ENCODE data around the gene ERC1.
"Not testable (repeated sequence)": the region's sequence is repeated elsewhere in the genome, so short reads cannot be mapped to it uniquely, and the experiment has no call there.

ERC1 gene

GRCh38 chr12:1297639-1298175, 306.7 kb downstream of the ERC1 start:
- no peak for DNase-seq

- no peak for DNase-seq
Measured at GRCh38 chr12:1300460-1300859, 309.4 kb downstream of the ERC1 start.

DNA sequence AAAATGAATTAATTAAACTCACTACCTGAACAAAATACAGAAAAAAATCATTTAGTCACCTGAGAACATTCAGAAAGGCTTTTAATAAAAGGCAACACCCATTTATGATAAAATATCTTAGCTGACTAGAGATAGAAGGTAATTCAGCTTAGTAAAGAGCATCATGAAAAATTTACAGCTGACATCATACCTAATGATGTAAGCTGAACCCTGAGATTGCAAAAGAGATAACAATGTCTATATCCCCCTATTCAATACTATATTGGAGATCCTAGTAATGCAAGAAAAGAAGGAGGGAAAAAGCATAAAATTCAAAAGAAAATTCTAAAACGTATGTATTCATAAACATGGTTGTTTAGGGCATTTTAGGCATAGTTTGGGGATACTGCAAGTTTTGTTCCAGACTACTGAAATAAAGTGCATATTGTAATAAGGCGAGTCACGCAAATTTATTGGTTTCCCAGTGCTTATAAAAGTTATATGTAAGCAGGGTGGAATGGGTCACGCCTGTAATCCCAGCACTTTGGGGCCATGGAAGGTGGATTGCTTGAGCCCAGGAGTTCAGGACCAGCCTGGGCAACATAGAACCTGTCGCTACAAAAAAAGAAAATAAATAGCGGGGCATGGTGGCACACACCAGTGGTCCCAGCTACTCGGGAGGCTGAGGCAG, 311.3 kb downstream of the ERC1 start:
- DNase-seq = no peak

DNA sequence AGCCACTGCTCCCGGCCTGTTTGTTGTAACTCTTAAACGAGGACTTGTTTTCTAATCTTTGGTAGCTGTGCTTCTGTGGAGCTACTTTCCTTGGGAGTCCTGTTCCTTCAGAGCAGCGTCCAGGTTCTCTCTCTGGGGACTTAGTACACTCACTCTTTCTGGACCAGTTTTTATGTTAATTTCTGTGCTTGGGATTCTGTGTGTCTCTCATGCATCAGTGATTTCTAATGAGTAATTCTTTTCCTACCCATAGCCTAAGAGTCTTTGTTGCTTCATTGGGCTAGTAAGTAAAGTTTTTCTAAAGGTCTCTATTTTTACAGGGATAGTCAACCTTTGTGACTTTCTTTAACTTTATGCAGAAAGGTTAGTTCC, 314.0 kb downstream of the ERC1 start:
- DNase-seq = no peak

DNA sequence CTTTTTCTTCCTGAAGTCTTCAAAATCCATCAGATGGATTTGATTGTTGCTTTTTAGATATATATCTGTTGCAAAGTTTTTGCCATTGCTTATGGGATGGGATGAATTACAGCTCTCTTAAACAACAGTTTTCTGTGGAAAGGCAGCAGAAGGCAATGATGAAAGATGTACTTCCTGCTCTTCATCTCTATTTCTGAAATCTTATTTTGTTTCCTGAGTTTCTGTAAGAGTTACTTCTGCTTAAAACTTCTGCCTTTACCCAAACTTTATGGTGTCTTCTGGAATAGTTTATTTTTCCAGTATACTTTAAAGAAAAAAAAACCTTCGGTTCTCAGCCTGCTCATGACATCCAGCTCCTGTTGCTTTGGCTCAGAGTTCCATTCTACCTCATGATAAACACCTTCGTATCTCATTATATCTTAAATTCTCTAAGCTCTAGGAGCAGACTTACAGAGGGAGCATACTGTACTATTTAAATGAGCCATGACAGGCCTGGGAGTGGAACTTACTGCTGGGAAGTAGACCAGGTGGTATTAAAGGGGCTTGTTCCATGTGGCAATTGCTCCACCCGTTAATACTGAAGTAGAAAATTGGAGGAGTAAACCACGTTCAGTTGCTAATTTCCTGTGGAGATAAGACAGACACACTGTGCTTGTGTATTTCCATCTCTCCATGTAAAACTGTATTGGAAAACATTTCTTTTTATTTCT, 314.9 kb downstream of the ERC1 start:
- DNase-seq = no peak

- no peak for DNase-seq
Measured at GRCh38 chr12:1306817-1307216, 315.8 kb downstream of the ERC1 start.

GRCh38 chr12:1307796-1308195, 316.8 kb downstream of the ERC1 start:
- no peak for DNase-seq

DNA sequence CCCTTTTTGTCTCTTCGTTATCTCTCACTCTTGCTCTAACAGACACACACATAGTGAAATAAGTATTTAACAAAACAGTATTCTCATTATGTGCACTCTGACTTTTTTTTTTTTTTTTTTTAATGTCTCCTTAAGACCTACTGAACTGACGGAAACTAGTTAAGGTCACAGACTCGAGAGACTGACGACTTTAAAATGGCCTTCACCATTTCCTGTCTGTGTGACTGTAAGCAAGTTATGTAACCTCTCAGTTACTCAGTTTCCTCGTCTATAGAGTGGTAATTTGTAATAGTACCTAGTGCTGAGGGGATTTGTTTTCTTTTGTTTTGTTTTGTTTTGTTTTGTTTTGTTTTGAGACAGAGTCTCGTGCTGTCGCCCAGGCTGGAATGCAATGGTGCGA, 318.6 kb downstream of the ERC1 start:
- DNase-seq = no peak

GRCh38 chr12:1310653-1311052, 319.6 kb downstream of the ERC1 start:
- DNase-seq = no peak

- DNase-seq = no peak
Measured at GRCh38 chr12:1311145-1311544, 320.1 kb downstream of the ERC1 start.

GRCh38 chr12:1313906-1314305, 322.9 kb downstream of the ERC1 start:
- no peak for DNase-seq

DNA sequence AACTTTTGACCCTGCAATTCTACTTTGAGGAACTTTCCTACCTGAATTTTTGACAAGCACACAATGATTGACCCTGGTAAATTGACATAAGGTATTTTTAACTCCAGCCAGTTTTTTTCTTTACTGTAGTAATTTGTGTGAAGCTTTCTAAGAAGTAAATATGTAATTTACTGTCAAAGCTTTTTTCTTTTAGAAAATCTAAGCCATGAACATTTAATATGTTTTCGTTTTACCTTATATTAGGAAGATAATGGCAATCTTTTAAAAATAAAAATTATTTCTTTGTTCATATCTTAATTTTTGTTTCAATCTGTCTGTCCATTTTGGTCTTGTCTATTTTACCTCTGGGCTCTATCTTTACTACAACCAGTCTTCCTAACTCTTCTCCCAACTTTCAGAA, 323.5 kb downstream of the ERC1 start:
- no peak for DNase-seq

- DNase-seq = not testable (repeated sequence)
Measured at GRCh38 chr12:1316991-1317390, 326.0 kb downstream of the ERC1 start.

DNA sequence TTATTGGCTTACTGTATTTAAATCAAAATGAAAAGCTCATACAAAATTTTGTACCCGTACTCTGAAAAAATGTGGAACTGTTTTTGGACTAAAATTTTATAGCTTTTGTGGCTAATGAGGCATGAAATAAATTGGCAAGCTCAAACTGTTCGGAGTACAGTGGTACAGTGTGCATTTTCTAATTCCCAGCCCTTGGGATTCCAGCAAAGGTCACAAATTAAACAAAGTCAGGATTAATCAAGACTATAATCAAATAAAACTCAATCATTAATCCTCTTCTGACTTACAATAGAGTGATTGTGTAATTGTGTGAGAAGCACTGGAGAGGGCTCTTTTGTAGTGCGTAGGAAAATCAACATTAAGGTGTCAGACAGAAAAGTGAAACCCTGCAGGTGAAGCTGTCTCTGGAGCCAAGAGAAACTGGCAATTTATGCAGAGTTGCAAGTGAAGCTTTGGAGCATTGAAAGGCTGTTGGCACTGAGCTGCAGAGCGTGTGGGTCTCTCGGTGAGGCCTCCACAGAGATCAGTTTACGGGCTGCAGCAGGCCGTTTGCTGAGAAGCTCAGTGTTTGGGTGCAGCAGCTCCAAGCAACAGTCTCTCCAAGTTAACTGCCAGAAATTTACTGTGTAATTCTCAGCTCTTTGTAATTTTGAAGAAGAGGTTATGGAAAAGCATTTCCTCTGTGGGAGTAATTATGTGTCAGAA, 327.5 kb downstream of the ERC1 start:
- DNase-seq = no peak

GRCh38 chr12:1319212-1319611, 328.2 kb downstream of the ERC1 start:
- DNase-seq = no peak

DNA sequence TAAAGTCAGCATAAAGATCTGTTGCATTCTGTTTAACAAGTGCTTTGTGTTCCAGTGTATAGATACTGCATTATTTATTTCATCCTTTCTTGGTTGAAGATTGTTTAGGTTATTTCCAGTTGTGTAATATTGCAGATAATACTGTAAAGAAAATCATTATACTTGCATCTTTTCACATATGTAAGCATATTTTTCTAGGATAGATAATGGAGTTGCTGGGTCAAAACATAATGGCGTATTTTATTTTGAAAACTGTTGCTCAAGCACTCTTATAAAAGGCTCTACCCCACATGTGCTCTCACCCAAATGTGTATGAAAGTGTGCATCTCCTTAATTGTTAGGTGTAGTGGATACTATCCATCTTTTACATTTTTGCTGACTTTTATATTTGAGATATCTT, 329.0 kb downstream of the ERC1 start:
- no peak for DNase-seq

- DNase-seq = no peak
Measured at GRCh38 chr12:1322821-1323220, 331.8 kb downstream of the ERC1 start.

DNA sequence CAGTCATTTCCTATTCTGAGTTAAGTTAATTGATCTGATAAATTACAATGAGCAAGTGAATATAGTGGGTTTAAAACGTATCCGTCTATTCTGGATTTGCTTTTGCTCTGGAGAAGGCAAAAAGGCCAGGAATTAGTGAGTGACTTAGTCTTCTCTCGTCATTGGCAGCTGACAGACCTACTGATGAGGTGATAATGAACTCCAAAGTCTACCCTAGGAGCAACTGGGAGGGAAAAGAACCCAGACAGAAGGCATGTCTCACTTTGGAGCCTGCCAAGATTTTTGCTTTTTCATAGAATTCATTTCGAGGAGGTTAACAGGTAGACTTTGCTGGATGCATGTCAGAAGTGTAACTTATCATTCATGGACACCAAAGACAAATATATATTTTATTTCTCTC, 333.1 kb downstream of the ERC1 start:
- no peak for DNase-seq

DNA sequence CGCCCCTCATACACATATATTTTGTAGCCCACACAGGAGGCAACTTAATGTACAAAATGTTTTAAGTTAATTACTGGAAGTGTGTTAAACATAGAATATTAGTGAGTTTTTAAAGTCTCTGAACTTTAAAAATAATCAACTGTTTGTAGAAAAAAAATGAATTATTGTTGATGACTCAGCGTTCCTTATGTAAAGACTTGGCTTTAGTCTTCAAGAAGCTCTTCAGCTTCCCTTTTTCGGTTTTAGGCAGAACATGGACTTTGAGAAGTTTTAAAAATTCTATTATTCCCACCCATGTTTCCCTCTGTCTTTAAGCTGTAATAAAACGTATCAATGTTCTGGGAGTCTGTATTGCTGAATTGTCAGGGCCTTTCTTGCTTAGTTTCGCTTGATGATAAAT, 333.9 kb downstream of the ERC1 start:
- DNase-seq = no peak

DNA sequence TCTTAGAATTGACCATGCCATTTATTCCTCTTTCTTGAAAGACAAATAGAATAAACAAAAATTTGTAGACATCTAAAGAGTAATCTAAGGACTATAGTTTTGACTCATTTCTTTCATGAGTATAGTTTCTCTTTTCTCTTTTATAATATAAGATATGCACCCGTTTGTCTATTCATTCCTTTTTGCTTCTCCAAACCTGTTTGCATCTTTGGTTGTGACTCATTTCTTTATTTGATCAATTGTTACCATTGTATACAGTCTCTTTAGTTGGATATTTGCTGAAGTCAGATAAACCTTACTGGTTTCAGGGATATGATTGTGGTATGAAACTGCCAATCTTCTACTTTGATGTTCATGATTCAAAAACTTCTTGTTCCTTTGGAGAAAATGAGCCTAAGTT, 334.6 kb downstream of the ERC1 start:
- DNase-seq = no peak

GRCh38 chr12:1326258-1326657, 335.2 kb downstream of the ERC1 start:
- no peak for DNase-seq

GRCh38 chr12:1328391-1328790, 337.4 kb downstream of the ERC1 start:
- no peak for DNase-seq

GRCh38 chr12:1329784-1330476, 338.9 kb downstream of the ERC1 start:
- DNase-seq = no peak

DNA sequence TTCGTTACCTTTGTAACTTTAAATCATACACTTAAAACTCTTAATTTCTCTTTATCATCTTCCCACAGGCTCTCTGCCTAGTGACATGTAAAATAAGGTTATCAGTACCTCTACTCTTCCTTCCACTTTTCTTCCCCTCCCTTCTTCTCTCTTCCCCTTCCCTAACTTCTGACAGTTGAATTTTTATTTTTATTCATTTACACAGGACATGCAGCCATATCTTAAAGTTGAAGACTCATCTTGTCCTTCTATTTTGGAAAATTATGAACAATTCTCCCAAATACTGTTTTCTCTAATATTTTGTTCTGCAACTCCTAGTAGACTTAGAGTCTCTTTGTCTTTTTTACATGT, 339.4 kb downstream of the ERC1 start:
- no peak for DNase-seq
